Motor neuron (in vitro differentiated cells): ENCODE data around the gene MRPL51. TPM values are rescaled to one million over a fixed set of nuclear protein-coding genes. Genes with fewer than 3 reads are reported as not detected.
A peak's percentile ranks its signal among the peaks of the same experiment; 100 is the strongest.
"Not testable (repeated sequence)": the region's sequence is repeated elsewhere in the genome, so short reads cannot be mapped to it uniquely, and the experiment has no call there.

Experiments
- ATAC-seq, 8 experiments: fragments of 200-7000 bp; cut with Tn5 transposase; replicated peaks in 6 of 8; 2 replicates each; pipeline ENCODE4 v1.8.0; 2021; ENCODE audit warnings: mild to moderate bottlenecking in 8 of 8, moderate library complexity in 8 of 8
- H3K27ac ChIP-seq, 2 donors: fragments of 250-450 bp; sonication (Bioruptor Pico); 2 replicates each; pipeline ENCODE4 v1.9.0; 2021; ENCODE audit warnings: antibody characterized with exemption in 2 of 2, mild to moderate bottlenecking in 2 of 2, moderate library complexity in 1 of 2
- H3K4me1 ChIP-seq, 2 donors: fragments of 250-450 bp; sonication (Bioruptor Pico); replicated peaks in 1 of 2; 2 replicates each; pipeline ENCODE4 v1.6.1; 2021; ENCODE audit warnings: antibody characterized with exemption in 2 of 2, mild to moderate bottlenecking in 2 of 2, moderate library complexity in 1 of 2
- H3K4me3 ChIP-seq, 5 donors: fragments of 250-450 bp; sonication (Bioruptor Pico); 2 replicates each; pipeline ENCODE4 v1.9.0; 2021; ENCODE audit warnings: antibody characterized with exemption in 5 of 5, mild to moderate bottlenecking in 5 of 5, moderate library complexity in 4 of 5
- WGBS, 10 experiments: fragments of 450-650 bp; shearing (Covaris generic); methylation state at CpG; one replicate each; pipeline ENCODE4 v1.0.0; 2022; 5-methylcytosine and 5-hydroxymethylcytosine counted together
- in situ Hi-C, 9 experiments: fragments of 400-800 bp; cut with MboI; loops; one replicate each; pipeline ENCODE4 v1.15.0; 2021; ENCODE audit warnings: low sequenced_read_pairs in 9 of 9, low pct_unique_long_range_greater_than_20kb in 2 of 9; ENCODE audit not compliant: unreplicated experiment in 9 of 9
- total RNA-seq, 8 experiments: library from RNA; unstranded; fragments of 300-600 nt; gene quantifications; 2 replicates each; pipeline versions ENCODE4 v1.2.3 to v1.2.4, GENCODE V29; 2022

The MRPL51 gene
- total RNA-seq, 8 experiments from 2014 or later, result 129 to 267 (median 184) TPM

GRCh38 chr12:6528539-6529235 is 35.6 kb upstream of the MRPL51 start:
- in situ Hi-C loops, result no loop called here
- peaks cover 20 to 29% of the 10 kb centered on the region in 2 donors for H3K4me1 ChIP-seq
- H3K27ac ChIP-seq, result no peak overlapping the region
- no peak for ATAC-seq
- no peak overlapping the region for H3K4me3 ChIP-seq
- WGBS, 10 experiments, result 78 to 97% (median 87%) methylated on average over 7 to 10 of the region's 17 CpGs; no CpG with 5 or more reads in 5 of the 10 experiments

DNA sequence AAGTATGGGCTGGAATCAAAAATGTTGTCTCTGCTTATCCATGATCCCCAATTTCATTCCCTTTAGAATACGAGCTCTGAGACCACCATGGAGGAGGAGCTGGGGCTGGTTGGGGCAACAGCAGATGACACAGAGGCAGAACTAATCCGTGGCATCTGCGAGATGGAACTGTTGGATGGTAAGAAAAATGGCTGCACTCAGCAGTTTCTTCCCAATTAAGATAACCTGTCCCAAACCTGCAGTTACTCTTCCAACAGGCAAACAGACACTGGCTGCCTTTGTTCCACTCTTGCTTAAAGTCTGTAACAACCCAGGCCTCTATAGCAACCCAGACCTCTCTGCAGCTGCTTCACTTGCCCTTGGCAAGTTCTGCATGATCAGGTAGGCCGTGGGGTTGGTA is 34.6 kb upstream of the MRPL51 start:
- no peak overlapping the region for H3K4me3 ChIP-seq
- WGBS, 10 experiments, result 72 to 100% (median 95%) methylated on average over 1 to 3 of the region's 4 CpGs; no CpG with 5 or more reads in 2 of the 10 experiments
- H3K4me1 ChIP-seq, result peaks cover 16 to 25% of the 10 kb centered on the region in 2 donors
- ATAC-seq, result no peak
- H3K27ac ChIP-seq, result no peak overlapping the region
- in situ Hi-C loops, result no loop called here

GRCh38 chr12:6526766-6527525 is 33.9 kb upstream of the MRPL51 start:
- no peak overlapping the region for H3K4me3 ChIP-seq
- H3K4me1 ChIP-seq, result peaks cover 11 to 19% of the 10 kb centered on the region in 2 donors
- no peak overlapping the region for H3K27ac ChIP-seq
- 18 to 97% (median 87%) methylated on average over 2 to 15 of the region's 19 CpGs; no CpG with 5 or more reads in 1 of the 10 experiments for WGBS, 10 experiments
- in situ Hi-C loops, result no loop called here
- no peak for ATAC-seq

DNA sequence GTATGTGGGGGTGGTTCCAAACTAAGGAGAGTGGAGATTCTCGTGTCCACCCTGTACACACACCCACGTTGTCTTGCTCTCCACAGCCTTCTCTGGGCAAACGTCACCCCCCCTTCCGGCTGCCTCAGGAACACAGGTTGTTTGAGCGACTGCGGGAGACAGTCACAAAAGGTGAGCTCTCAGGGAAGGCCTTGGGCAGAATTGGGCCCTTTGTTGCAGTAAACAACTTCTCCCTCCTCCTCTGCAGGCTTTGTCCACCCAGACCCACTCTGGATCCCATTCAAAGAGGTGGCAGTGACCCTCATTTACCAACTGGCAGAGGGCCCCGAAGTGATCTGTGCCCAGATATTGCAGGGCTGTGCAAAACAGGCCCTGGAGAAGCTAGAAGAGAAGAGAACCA is 33.1 kb upstream of the MRPL51 start:
- no peak overlapping the region for H3K4me3 ChIP-seq
- 93 to 100% (median 100%) methylated on average over 1 to 3 of the region's 7 CpGs; no CpG with 5 or more reads in 7 of the 10 experiments for WGBS, 10 experiments
- H3K27ac ChIP-seq, result no peak overlapping the region
- H3K4me1 ChIP-seq, result peaks cover 5 to 12% of the 10 kb centered on the region in 2 donors
- in situ Hi-C loops, result no loop called here
- no peak for ATAC-seq

- H3K27ac ChIP-seq, result no peak overlapping the region
- in situ Hi-C loops, result no loop called here
- ATAC-seq, result no peak
- H3K4me1 ChIP-seq, result peaks cover 5 to 12% of the 10 kb centered on the region in 2 donors
- H3K4me3 ChIP-seq, result no peak overlapping the region
- 94 to 100% (median 100%) methylated on average over 1 to 4 of the region's 5 CpGs; no CpG with 5 or more reads in 1 of the 10 experiments for WGBS, 10 experiments
These were observed 31.6 kb upstream of the MRPL51 start for GRCh38 chr12:6524648-6525047.

GRCh38 chr12:6523708-6524107 is 30.6 kb upstream of the MRPL51 start:
- no peak overlapping the region for H3K4me3 ChIP-seq
- in situ Hi-C loops, result no loop called here
- ATAC-seq, result no peak
- WGBS, 10 experiments, result 89 to 100% (median 100%) methylated on average over 1 to 3 of the region's 3 CpGs
- no peak overlapping the region for H3K27ac ChIP-seq
- H3K4me1 ChIP-seq, result peaks cover 0 to 7% of the 10 kb centered on the region in 2 donors

DNA sequence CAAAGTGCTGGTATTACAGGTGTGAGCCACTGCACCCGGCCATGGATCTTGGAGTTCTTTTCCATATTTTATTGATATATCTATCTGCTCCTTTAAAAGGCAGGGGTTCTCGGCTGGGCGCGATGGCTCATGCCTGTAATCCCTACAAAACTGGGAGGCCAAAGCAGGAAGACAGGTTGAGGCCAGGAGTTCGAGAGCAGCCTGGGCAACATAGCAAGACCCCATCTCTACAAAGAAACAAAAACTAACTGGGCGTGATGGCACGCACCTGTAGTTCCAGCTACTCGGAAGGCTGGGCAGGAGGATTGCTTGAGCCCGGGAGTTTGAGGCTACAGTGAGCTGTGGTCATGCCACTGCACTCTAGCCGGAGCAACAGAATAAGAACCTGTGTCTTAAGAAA is 29.1 kb upstream of the MRPL51 start:
- no peak for ATAC-seq
- WGBS, 10 experiments, result 62 to 100% (median 86%) methylated on average over 2 to 8 of the region's 10 CpGs; no CpG with 5 or more reads in 3 of the 10 experiments
- Histone ChIP-seq H3K4me3 (no peak overlapping the region), H3K4me1 (no peaks in the 10 kb centered on the region), H3K27ac (no peak overlapping the region)
- in situ Hi-C loops, result no loop called here

DNA sequence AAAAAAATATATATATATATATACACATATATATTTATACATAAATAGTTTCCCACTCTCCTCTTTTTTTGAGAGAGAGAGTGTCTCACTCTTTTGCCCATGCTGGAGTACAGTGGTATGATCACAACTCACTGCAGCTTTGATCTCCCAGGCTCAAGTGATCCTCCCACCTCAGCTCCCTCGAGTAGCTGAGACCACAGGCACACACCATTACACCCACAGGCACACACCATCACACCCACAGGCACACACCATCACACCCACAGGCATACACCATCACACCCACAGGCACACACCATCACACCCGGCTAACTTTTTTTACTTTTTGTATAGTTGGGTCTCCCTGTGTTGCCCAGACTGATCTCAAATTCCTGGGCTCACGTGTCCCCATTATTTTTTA is 27.1 kb upstream of the MRPL51 start:
- WGBS, 10 experiments, result 77 to 100% (median 96%) methylated on average over 1 to 3 of the region's 3 CpGs; no CpG with 5 or more reads in 2 of the 10 experiments
- in situ Hi-C loops, result no loop called here

DNA sequence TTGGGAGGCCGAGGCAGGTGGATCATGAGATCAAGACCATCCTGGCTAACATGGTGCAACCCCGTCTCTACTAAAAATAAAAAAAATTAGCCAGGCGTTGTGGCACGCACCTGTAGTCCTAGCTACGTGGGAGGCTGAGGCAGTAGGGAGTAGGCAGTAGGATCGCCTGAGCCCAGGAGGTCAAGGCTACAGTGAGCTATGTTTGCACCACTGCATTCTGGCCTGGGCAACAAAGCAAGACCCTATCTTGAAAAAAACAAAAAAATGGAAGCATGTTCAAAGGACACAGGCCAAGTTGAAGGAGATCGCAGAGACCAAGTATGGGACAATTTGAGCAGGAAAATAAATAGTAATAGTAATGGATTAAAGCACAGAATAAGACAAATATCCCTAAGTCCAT is 15.0 kb upstream of the MRPL51 start:
- in situ Hi-C loops, result no loop called here
- no peak for ATAC-seq
- H3K4me1 ChIP-seq, result no peaks in the 10 kb centered on the region
- 0 to 100% (median 78%) methylated on average over 1 to 7 of the region's 7 CpGs for WGBS, 10 experiments
- no peak overlapping the region for H3K27ac ChIP-seq
- no peak overlapping the region for H3K4me3 ChIP-seq

More for the DNA sequence above, 27.1 kb upstream of the MRPL51 start:
- Histone ChIP-seq H3K4me3 (no peak overlapping the region), H3K4me1 (no peaks in the 10 kb centered on the region), H3K27ac (no peak overlapping the region)
- ATAC-seq, result no peak

GRCh38 chr12:6507102-6507998 is 14.3 kb upstream of the MRPL51 start:
- in situ Hi-C loops, result no loop called here
- 71 to 97% (median 83%) methylated on average over 4 to 11 of the region's 12 CpGs for WGBS, 10 experiments
- Histone ChIP-seq H3K4me1 (no peaks in the 10 kb centered on the region), H3K4me3 (no peak overlapping the region), H3K27ac (no peak overlapping the region)
- ATAC-seq, result peak in 1 of 8 experiments; percentile 17

DNA sequence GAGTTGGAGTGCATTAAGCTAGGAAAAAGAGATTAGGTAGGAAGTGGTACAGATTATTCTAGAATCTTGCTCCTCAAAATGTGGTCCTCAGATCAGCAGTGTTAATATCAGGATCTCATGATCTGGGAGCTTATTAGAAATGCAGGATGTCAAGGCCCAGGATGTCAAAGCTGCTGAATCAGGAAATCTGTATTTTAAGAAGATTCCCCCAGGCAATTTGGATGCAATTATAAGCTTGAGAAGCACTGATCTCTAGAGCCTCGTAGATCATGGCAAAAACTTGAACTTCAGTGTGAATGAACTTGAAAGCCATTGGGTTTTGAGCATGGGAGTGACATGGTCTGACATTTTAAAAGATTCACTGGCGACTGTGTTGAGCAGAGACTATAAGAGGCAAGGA is 7.4 kb upstream of the MRPL51 start:
- WGBS, 10 experiments, result 20 to 100% (median 97%) methylated on average over 1 to 2 of the region's 2 CpGs; no CpG with 5 or more reads in 2 of the 10 experiments
- ATAC-seq, result no peak
- H3K4me1 ChIP-seq, result peaks cover 0 to 2% of the 10 kb centered on the region in 2 donors
- H3K27ac ChIP-seq, result no peak overlapping the region
- in situ Hi-C loops, result no loop called here
- no peak overlapping the region for H3K4me3 ChIP-seq

GRCh38 chr12:6497291-6497690 is 4.2 kb upstream of the MRPL51 start:
- H3K4me3 ChIP-seq, ATAC-seq, H3K27ac ChIP-seq, in situ Hi-C loops: not testable (repeated sequence)
- peaks cover 8 to 16% of the 10 kb centered on the region in 2 donors for H3K4me1 ChIP-seq
- WGBS, 10 experiments, result 50 to 100% (median 86%) methylated on average over 1 to 3 of the region's 3 CpGs; no CpG with 5 or more reads in 1 of the 10 experiments
